Stimulated activated CD8-positive, alpha-beta memory T cell treated with anti-CD3 and anti-CD28 coated beads, Interleukin-12 subunit alpha, Interleukin-12 subunit beta, amount 100 ng/mL, for 1 hour (primary cell): ENCODE measurements around the gene FAM20B.
"Not testable (repeated sequence)": the region's sequence is repeated elsewhere in the genome, so short reads cannot be mapped to it uniquely, and the experiment has no call there.

ENCODE experiments used
- DNase-seq: peaks from one replicate; pipeline ENCODE4 v3.0.0-alpha.2; 2020; ENCODE audit warnings: low read depth

Gene FAM20B

GRCh38 chr1:179023946-179024650 lies 1.6 kb upstream of the FAM20B start:
- DNase-seq: no peak

- peak; percentile 45 for DNase-seq
Observed at GRCh38 chr1:179025975-179026812, 500 bp downstream of the FAM20B start.

DNA sequence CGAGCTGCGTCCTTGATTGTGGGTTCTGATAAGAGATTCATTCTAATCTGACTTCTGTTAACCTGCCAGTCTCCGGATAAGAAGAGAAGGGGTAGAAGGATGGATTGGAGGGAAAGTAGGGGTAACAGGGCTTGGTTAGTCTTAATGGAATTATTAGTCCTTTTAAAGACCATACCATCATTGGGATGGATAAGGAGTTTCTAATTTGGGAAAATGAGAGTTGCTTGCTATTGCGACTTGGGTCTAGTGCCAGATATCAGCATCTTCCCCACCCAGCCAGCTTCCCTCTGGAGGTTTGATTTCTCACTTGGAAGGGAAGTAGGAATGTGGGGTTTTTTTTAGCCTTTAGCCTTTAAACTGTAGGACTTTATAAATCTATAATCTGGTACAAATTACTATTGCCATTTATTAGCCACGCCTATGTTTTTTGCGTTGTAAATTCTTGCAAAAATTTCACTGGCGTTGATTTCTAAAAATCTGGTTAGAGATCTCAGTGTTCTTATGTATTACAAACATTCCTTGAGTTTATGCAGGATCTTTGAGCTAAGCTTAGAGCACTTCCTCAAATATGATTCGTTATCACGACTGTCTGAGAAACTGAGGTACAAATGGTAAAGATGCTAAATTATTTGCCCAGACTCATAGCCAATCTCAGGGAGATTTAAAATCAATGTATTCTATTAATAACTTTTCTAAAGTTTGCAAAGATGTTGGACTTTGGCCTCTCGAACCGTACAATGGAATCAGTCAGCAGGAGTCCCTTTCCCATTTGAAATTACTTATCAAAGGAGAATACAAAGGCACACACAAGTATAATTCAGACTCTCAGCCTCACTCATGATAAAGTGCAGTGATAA lies 1.3 kb downstream of the FAM20B start:
- DNase-seq: no peak

GRCh38 chr1:179029321-179029759 lies 3.6 kb downstream of the FAM20B start:
- no peak for DNase-seq

DNA sequence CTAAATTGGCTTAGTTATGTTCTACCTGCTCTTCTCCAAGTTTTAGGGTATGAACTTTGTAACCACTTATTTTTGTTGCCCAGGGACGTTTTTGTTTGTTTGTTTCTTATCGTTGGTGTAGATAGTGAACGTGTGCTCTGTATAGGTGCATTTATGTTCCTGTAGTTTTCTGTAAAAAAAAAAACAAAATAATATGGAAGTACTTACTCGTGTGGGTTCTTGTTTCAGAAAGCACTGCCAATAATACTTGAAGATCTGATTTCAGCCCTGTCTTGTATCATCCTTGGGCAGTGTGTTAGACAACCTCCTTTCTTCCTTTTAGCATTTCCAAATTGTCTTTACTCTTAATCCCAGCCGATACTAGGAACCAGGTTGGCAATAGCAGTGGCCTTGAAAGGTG lies 4.4 kb downstream of the FAM20B start:
- DNase-seq: no peak

- no peak for DNase-seq
Observed at GRCh38 chr1:179030683-179031082, 5.0 kb downstream of the FAM20B start.

DNA sequence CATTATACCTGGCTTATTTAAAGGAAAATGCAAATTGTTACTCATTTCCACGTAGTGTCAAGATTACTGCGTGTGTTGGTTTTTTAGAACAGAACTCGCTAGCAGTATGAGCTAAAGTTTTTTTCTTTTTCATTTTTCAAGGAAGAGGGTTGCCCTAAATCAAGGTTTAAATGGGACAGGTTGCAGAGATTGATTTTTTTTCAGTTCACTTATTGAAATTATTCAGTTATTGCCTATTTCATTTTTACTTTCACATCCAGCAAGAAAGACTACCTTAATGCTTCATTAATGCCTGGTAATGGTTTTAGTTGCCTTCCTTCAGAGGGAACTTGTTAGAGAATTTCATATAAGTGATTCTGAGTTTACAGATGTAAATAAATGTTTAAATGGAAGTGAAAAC lies 5.6 kb downstream of the FAM20B start:
- no peak for DNase-seq

GRCh38 chr1:179031855-179032513 lies 6.3 kb downstream of the FAM20B start:
- DNase-seq: no peak

DNA sequence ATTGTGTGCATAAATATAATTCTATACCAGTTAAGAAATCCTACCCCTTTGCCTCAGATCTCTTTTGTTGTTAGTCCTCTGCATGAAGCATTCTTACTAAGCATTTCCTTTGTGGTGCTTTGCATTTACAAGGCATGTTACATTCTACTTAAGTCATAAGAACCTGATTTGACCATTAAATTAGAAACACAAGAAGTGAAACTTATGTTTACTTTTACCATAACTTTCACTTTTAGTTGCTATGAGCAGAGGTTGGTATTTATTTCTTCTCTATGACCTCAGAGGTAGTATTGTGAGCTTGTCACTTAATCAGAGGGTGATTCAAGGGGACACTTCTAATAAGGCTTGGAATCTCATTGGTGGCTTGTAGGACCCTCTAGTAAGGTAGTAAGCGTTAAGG lies 9.0 kb downstream of the FAM20B start:
- DNase-seq: no peak

- no peak for DNase-seq
Observed at GRCh38 chr1:179036844-179037465, 11.3 kb downstream of the FAM20B start.

- no peak for DNase-seq
Observed at GRCh38 chr1:179038528-179039281, 13.0 kb downstream of the FAM20B start.

DNA sequence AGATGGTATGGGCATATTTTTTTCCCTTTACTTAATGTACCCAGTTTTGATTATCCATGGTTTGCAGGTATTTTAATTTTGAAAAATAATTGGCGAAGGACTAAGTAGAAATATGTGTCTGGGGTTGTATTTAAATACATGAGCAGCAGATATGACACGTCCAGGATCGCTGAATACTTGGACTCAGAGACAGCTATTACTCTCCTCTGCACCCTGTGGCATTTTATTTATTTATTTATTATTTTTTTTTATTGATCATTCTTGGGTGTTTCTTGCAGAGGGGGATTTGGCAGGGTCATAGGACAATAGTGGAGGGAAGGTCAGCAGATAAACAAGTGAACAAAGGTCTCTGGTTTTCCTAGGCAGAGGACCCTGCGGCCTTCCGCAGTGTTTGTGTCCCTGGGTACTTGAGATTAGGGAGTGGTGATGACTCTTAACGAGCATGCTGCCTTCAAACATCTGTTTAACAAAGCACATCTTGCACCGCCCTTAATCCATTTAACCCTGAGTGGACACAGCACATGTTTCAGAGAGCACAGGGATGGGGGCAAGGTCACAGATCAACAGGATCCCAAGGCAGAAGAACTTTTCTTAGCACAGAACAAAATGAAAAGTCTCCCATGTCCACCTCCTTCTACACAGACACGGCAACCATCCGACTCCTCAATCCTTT lies 13.9 kb downstream of the FAM20B start:
- not testable (repeated sequence) for DNase-seq

DNA sequence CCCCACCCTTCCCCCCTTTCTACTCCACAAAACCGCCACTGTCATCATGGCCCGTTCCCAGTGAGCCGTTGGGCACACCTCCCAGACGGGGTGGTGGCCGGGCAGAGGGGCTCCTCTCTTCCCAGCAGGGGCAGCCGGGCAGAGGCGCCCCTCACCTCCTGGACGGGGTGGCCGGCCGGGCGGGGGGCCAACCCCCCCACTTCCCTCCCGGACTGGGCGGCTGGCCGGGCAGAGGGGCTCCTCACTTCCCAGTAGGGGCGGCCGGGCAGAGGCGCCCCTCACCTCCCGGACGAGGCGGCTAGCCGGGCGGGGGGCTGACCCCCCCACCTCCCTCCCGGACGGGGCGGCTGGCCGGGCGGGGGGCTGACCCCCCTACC lies 14.5 kb downstream of the FAM20B start:
- DNase-seq: not testable (repeated sequence)

- DNase-seq: no peak
Observed at GRCh38 chr1:179042087-179042486, 16.4 kb downstream of the FAM20B start.

- no peak for DNase-seq
Observed at GRCh38 chr1:179042700-179043099, 17.0 kb downstream of the FAM20B start.

- DNase-seq: no peak
Observed at GRCh38 chr1:179043266-179043665, 17.6 kb downstream of the FAM20B start.

DNA sequence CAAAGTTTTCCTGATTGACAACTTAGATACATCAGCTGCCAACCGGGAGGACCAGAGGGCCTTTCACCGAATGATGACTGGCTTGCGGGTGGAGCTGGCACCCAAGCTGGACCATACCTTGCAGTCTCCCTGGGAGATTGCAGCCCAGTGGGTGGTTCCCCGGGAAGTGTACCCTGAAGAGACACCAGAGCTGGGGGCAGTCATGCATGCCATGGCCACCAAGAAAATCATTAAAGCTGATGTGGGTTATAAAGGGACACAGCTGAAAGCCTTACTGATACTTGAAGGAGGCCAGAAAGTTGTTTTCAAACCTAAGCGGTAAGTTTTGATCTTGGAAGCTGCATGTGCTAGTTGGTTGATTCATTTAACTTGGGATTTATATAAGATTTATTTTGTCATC lies 18.2 kb downstream of the FAM20B start:
- DNase-seq: no peak

- no peak for DNase-seq
Observed at GRCh38 chr1:179046808-179047635, 21.3 kb downstream of the FAM20B start.

- no peak for DNase-seq
Observed at GRCh38 chr1:179047636-179047997, 21.9 kb downstream of the FAM20B start.
